PC-9 (cell line): ENCODE measurements around the gene ANXA3.

Source experiments
- EZH2 ChIP-seq: fragments of 200-600 bp; sonication (generic); IDR thresholded peaks from 2 replicates; pipeline ENCODE4 v1.8.0; 2017; ENCODE audit warnings: antibody characterized with exemption, low read depth
- TF ChIP-seq, protein P1 (sequence below): fragments of 200-600 bp; sonication (generic); conservative IDR thresholded peaks from 2 replicates; pipeline ENCODE4 v1.6.1; 2017; ENCODE audit warnings: mixed run types, antibody characterized with exemption, mild to moderate bottlenecking, moderate library complexity

GRCh38 chr4:78634011-78634664, 82.6 kb downstream of the ANXA3 start:
- TF ChIP-seq EZH2: no peak
- TF ChIP-seq, protein P1, sequence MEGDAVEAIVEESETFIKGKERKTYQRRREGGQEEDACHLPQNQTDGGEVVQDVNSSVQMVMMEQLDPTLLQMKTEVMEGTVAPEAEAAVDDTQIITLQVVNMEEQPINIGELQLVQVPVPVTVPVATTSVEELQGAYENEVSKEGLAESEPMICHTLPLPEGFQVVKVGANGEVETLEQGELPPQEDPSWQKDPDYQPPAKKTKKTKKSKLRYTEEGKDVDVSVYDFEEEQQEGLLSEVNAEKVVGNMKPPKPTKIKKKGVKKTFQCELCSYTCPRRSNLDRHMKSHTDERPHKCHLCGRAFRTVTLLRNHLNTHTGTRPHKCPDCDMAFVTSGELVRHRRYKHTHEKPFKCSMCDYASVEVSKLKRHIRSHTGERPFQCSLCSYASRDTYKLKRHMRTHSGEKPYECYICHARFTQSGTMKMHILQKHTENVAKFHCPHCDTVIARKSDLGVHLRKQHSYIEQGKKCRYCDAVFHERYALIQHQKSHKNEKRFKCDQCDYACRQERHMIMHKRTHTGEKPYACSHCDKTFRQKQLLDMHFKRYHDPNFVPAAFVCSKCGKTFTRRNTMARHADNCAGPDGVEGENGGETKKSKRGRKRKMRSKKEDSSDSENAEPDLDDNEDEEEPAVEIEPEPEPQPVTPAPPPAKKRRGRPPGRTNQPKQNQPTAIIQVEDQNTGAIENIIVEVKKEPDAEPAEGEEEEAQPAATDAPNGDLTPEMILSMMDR: no peak
